HCT116 (cell line): Measurements from ENCODE around the gene UBAP2.

Experiments used
- CEBPB ChIP-seq: IDR thresholded peaks from 2 replicates; pipeline ENCODE4 v1.6.1; 2012; ENCODE audit warnings: low read depth
- CTCF ChIP-seq, 3 experiments: fragments of 200-600 bp in 1 of 3; sonication (generic) in 1 of 3; IDR thresholded peaks in 2 of 3; conservative IDR thresholded peaks in 1 of 3; 2 replicates each; pipeline ENCODE4 v1.5.1; 2012 to 2017; ENCODE audit warnings: low read depth in 2 of 3, low read length in 2 of 3, antibody characterized with exemption in 1 of 3, borderline replicate concordance in 1 of 3, control low read depth in 1 of 3, mild to moderate bottlenecking in 1 of 3, mixed read lengths in 1 of 3, mixed run types in 1 of 3, moderate library complexity in 1 of 3; ENCODE audit not compliant: insufficient read depth in 1 of 3
- EZH2 ChIP-seq: fragments of 200-600 bp; sonication (generic); IDR thresholded peaks from 2 replicates; pipeline ENCODE4 v1.6.1; 2017; ENCODE audit warnings: antibody characterized with exemption, mixed run types
- POLR2A ChIP-seq: IDR thresholded peaks from 2 replicates; pipeline ENCODE4 v1.7.0; 2011; ENCODE audit warnings: borderline replicate concordance; ENCODE audit not compliant: insufficient read depth, insufficient read length; ENCODE audit errors: extremely low read depth
- POLR2AphosphoS5 ChIP-seq: IDR thresholded peaks from 2 replicates; pipeline ENCODE4 v1.6.1; 2011; ENCODE audit warnings: mild to moderate bottlenecking, low read depth, low read length, moderate library complexity

DNA sequence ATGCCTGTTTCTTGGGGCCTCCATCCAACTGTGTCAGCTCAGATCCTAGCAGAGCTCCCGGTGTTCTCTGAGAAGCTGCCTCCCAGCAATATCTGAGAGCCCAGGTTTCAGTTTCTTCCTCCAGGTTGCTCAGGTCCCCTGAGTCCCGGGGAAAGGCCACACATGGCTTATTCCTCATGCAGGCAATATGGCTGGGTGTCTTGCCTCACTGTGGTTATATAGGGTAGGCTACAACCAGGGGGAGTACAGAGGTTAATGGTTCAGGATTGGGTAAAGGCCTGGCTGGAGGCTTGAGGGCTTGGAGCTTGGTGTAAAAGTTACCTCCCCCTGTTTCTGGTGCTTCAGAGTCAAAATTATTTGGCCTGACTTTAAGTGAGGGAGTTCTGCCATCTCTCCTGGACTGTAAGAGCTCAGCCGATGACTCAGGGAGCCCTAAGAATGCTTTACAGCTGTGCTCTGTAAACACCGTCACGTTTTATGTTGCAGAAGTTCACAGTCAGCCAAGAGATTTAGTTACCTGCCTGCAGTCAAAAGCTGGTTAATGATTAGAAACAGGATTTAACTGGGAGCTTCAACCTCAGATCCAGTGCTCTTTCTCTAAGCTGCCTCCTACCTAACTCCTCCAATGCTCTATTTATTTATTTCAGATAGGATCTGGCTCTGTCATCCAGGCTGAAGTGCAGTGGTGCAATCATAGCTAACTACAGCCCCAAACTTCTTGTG lies 24.3 kb upstream of the UBAP2 start:
- TF ChIP-seq POLR2A (no peak), CEBPB (no peak), CTCF (IDR thresholded peaks at IDR 0.05 in 2 of 3, conservative IDR thresholded peaks at IDR 0.05 in 1 of 3; ENCODE audit: borderline replicate concordance in 1 of 3, insufficient read depth in 1 of 3, low read depth in 2 of 3, low read length in 2 of 3) (no peak), EZH2 (no peak), POLR2AphosphoS5 (no peak)
